ENCODE data around the gene ZFHX3. TPM values are rescaled to one million over a fixed set of nuclear protein-coding genes. Genes with fewer than 3 reads are reported as not detected.

The ZFHX3 gene
- total RNA-seq, 2 experiments from 2014 or later = 0.63 to 0.64 TPM

GRCh38 chr16:72829846-72830775 is 217.8 kb downstream of the ZFHX3 start:
- no peaks in the 10 kb centered on the region for H3K4me1 ChIP-seq (ENCODE audit: insufficient read depth, low read length)
- no peak for TF ChIP-seq CTCF (IDR thresholded peaks at IDR 0.05)
- H3K27me3 Mint-ChIP-seq = no peaks in the 10 kb centered on the region
- no peaks in the 10 kb centered on the region for H3K9me3 Mint-ChIP-seq
- H3K36me3 Mint-ChIP-seq (ENCODE audit: low read depth) = no peaks in the 10 kb centered on the region
- intact Hi-C loops (cut with DNase I, micrococcal nuclease) = loop anchor here in 1 of 2 experiments (5.0 kb wide), 1 partner anchor 367 kb away; no protein-coding TSS in a partner anchor
- H3K4me1 Mint-ChIP-seq (ENCODE audit: low read depth) = no peaks in the 10 kb centered on the region
- DNase-seq = no peak
- no peaks in the 10 kb centered on the region for H3K9me3 ChIP-seq (ENCODE audit: control insufficient read depth in 1 of 2, insufficient read depth in 1 of 2, low read length in 2 of 2)
- ChIA-PET CTCF (no interaction called here), POLR2A (no interaction called here)
- no peak overlapping the region for H3K27ac Mint-ChIP-seq
- H3K4me3 ChIP-seq (ENCODE audit: low read length) = no peak overlapping the region
- no peaks in the 10 kb centered on the region for H3K36me3 ChIP-seq (ENCODE audit: insufficient read depth, low read length)
- no peak overlapping the region for H3K27ac ChIP-seq (ENCODE audit: low read depth in 1 of 2, low read length in 2 of 2)
- no peak overlapping the region for H3K4me3 Mint-ChIP-seq
- H3K27me3 ChIP-seq (ENCODE audit: control insufficient read depth in 1 of 2, insufficient read depth in 2 of 2, low read length in 2 of 2) = no peaks in the 10 kb centered on the region
- no peak for ATAC-seq (ENCODE audit: poor library complexity)

- Histone ChIP-seq H3K36me3 (ENCODE audit: insufficient read depth, low read length) (no peaks in the 10 kb centered on the region), H3K4me1 (ENCODE audit: insufficient read depth, low read length) (no peaks in the 10 kb centered on the region), H3K27me3 (ENCODE audit: control insufficient read depth in 1 of 2, insufficient read depth in 2 of 2, low read length in 2 of 2) (no peaks in the 10 kb centered on the region), H3K4me3 (ENCODE audit: low read length) (no peak overlapping the region), H3K27ac (ENCODE audit: low read depth in 1 of 2, low read length in 2 of 2) (no peak overlapping the region), H3K9me3 (ENCODE audit: control insufficient read depth in 1 of 2, insufficient read depth in 1 of 2, low read length in 2 of 2) (no peaks in the 10 kb centered on the region)
- no peak overlapping the region for H3K4me3 Mint-ChIP-seq
- ChIA-PET POLR2A (no interaction called here), CTCF (no interaction called here)
- H3K4me1 Mint-ChIP-seq (ENCODE audit: low read depth) = no peaks in the 10 kb centered on the region
- H3K9me3 Mint-ChIP-seq = no peaks in the 10 kb centered on the region
- no peaks in the 10 kb centered on the region for H3K27me3 Mint-ChIP-seq
- ATAC-seq (ENCODE audit: poor library complexity) = no peak
- no peak overlapping the region for H3K27ac Mint-ChIP-seq
- intact Hi-C loops (cut with DNase I, micrococcal nuclease) = no loop called here
- TF ChIP-seq CTCF (IDR thresholded peaks at IDR 0.05) = no peak
- no peak for DNase-seq
- H3K36me3 Mint-ChIP-seq (ENCODE audit: low read depth) = no peaks in the 10 kb centered on the region
Observed at GRCh38 chr16:72827866-72828265, 220.1 kb downstream of the ZFHX3 start.

- H3K9me3 Mint-ChIP-seq = no peaks in the 10 kb centered on the region
- no peak overlapping the region for H3K4me3 Mint-ChIP-seq
- TF ChIP-seq CTCF (IDR thresholded peaks at IDR 0.05) = no peak
- H3K4me1 ChIP-seq (ENCODE audit: insufficient read depth, low read length) = no peaks in the 10 kb centered on the region
- no peak overlapping the region for H3K4me3 ChIP-seq (ENCODE audit: low read length)
- H3K27ac ChIP-seq (ENCODE audit: low read depth in 1 of 2, low read length in 2 of 2) = no peak overlapping the region
- no peak overlapping the region for H3K27ac Mint-ChIP-seq
- DNase-seq = no peak
- H3K27me3 Mint-ChIP-seq = no peaks in the 10 kb centered on the region
- ATAC-seq (ENCODE audit: poor library complexity) = no peak
- intact Hi-C loops (cut with DNase I, micrococcal nuclease) = no loop called here
- POLR2A ChIA-PET = no interaction called here
- CTCF ChIA-PET = no interaction called here
- no peaks in the 10 kb centered on the region for H3K36me3 ChIP-seq (ENCODE audit: insufficient read depth, low read length)
- H3K27me3 ChIP-seq (ENCODE audit: control insufficient read depth in 1 of 2, insufficient read depth in 2 of 2, low read length in 2 of 2) = no peaks in the 10 kb centered on the region
- H3K36me3 Mint-ChIP-seq (ENCODE audit: low read depth) = no peaks in the 10 kb centered on the region
- H3K4me1 Mint-ChIP-seq (ENCODE audit: low read depth) = no peaks in the 10 kb centered on the region
- H3K9me3 ChIP-seq (ENCODE audit: control insufficient read depth in 1 of 2, insufficient read depth in 1 of 2, low read length in 2 of 2) = no peaks in the 10 kb centered on the region
Observed at GRCh38 chr16:72825912-72826621, 221.9 kb downstream of the ZFHX3 start.

All from CD4-positive, alpha-beta T cell (primary cell).